SU-DHL-6 (cell line): Measurements from ENCODE around the gene AOX1.

ENCODE experiments used
- H2AFZ ChIP-seq: fragments of 200-600 bp; sonication (generic); 2 replicates; pipeline ENCODE4 v1.6.1; 2014; ENCODE audit warnings: low read depth, mild to moderate bottlenecking, moderate library complexity, mixed read lengths, antibody characterized with exemption, low read length; ENCODE audit not compliant: severe bottlenecking
- H3F3A ChIP-seq: fragments of 200-600 bp; shearing (Covaris generic); 2 replicates; pipeline ENCODE4 v1.6.0; 2016; ENCODE audit warnings: antibody characterized with exemption, mild to moderate bottlenecking; ENCODE audit not compliant: insufficient read depth
- H3K27ac ChIP-seq: fragments of 200-600 bp; sonication (generic); 2 replicates; pipeline ENCODE4 v1.5.1; 2016; ENCODE audit warnings: low read depth, mild to moderate bottlenecking, low read length, moderate library complexity, mixed read lengths
- H3K27me3 ChIP-seq: fragments of 200-600 bp; sonication (generic), shearing (Covaris generic); 2 replicates; pipeline ENCODE4 v1.6.0; 2014; ENCODE audit warnings: mild to moderate bottlenecking, low read length
- H3K36me3 ChIP-seq: fragments of 200-600 bp; sonication (generic); 2 replicates; pipeline ENCODE4 v1.6.1; 2014; ENCODE audit warnings: mild to moderate bottlenecking, low read length, mixed read lengths
- H3K4me2 ChIP-seq: fragments of 300-600, 200-600 bp; shearing (Covaris generic), sonication (generic); 2 replicates; pipeline ENCODE4 v1.6.0; 2014; ENCODE audit warnings: low read length, low read depth, mild to moderate bottlenecking; ENCODE audit not compliant: poor library complexity, severe bottlenecking
- H3K4me3 ChIP-seq: fragments of 200-600 bp; sonication (generic); 2 replicates; pipeline ENCODE4 v1.5.1; 2014; ENCODE audit warnings: antibody characterized with exemption, low read length, mild to moderate bottlenecking, mixed read lengths; ENCODE audit not compliant: insufficient read depth, poor library complexity, severe bottlenecking
- H3K79me2 ChIP-seq: fragments of 200-600 bp; sonication (generic); 2 replicates; pipeline ENCODE4 v1.6.1; 2014; ENCODE audit warnings: mild to moderate bottlenecking, low read length, moderate library complexity; ENCODE audit not compliant: insufficient read depth
- H3K9ac ChIP-seq: fragments of 200-600 bp; sonication (generic); 2 replicates; pipeline ENCODE4 v1.7.0; 2014; ENCODE audit warnings: mild to moderate bottlenecking, low read length
- H3K9me2 ChIP-seq: fragments of 200-600 bp; sonication (generic); replicated peaks from 2 replicates; pipeline ENCODE4 v1.6.1; 2014; ENCODE audit warnings: low read length; ENCODE audit not compliant: insufficient read depth
- H3K9me3 ChIP-seq: fragments of 200-600 bp; sonication (generic); 2 replicates; pipeline ENCODE4 v1.6.1; 2014; ENCODE audit warnings: low read length, mixed read lengths; ENCODE audit not compliant: insufficient read depth
- H4K20me1 ChIP-seq: fragments of 200-600 bp; sonication (generic); 2 replicates; pipeline ENCODE4 v1.6.1; 2014; ENCODE audit warnings: low read depth, mild to moderate bottlenecking, antibody characterized with exemption, low read length, moderate library complexity, mixed read lengths
- CTCF ChIP-seq: fragments of 200-600 bp; sonication (generic); IDR thresholded peaks from one replicate; pipeline ENCODE4 v1.5.1; 2017; ENCODE audit warnings: antibody characterized with exemption, mild to moderate bottlenecking, low read length, moderate library complexity; ENCODE audit not compliant: insufficient read depth, poor library complexity, severe bottlenecking
- EZH2phosphoT487 ChIP-seq: fragments of 200-600 bp; sonication (generic), shearing (Covaris generic); conservative IDR thresholded peaks from 2 replicates; pipeline ENCODE4 v1.6.1; 2018; ENCODE audit warnings: mild to moderate bottlenecking, antibody characterized with exemption, low read length, moderate library complexity, mixed read lengths

The AOX1 gene

GRCh38 chr2:200591308-200591707 is 5.5 kb downstream of the AOX1 start:
- Histone ChIP-seq H3K79me2 (no peaks in the 10 kb centered on the region), H3K9me3 (no peaks in the 10 kb centered on the region), H3K27ac (no peak overlapping the region), H2AFZ (no peak overlapping the region), H3F3A (no peaks in the 10 kb centered on the region), H3K4me2 (no peak overlapping the region), H3K9me2 (no peaks in the 10 kb centered on the region), H3K36me3 (no peaks in the 10 kb centered on the region), H3K4me3 (no peak overlapping the region), H4K20me1 (no peaks in the 10 kb centered on the region), H3K27me3 (no peaks in the 10 kb centered on the region), H3K9ac (no peak overlapping the region)
- TF ChIP-seq CTCF: no peak
- TF ChIP-seq EZH2phosphoT487: no peak

- no peak overlapping the region for H2AFZ ChIP-seq
- H3K9ac ChIP-seq: no peak overlapping the region
- no peak overlapping the region for H3K27ac ChIP-seq
- H3K4me2 ChIP-seq: no peak overlapping the region
- H3K9me2 ChIP-seq: no peaks in the 10 kb centered on the region
- H4K20me1 ChIP-seq: no peaks in the 10 kb centered on the region
- H3K4me3 ChIP-seq: no peak overlapping the region
- TF ChIP-seq EZH2phosphoT487 (no peak), CTCF (no peak)
- no peaks in the 10 kb centered on the region for H3K79me2 ChIP-seq
- H3F3A ChIP-seq: no peaks in the 10 kb centered on the region
- H3K36me3 ChIP-seq: no peaks in the 10 kb centered on the region
- no peaks in the 10 kb centered on the region for H3K27me3 ChIP-seq
- no peaks in the 10 kb centered on the region for H3K9me3 ChIP-seq
Observed at GRCh38 chr2:200592406-200593075, 6.7 kb downstream of the AOX1 start.

GRCh38 chr2:200593905-200594304 is 8.1 kb downstream of the AOX1 start:
- Histone ChIP-seq H4K20me1 (no peaks in the 10 kb centered on the region), H3K4me2 (no peak overlapping the region), H3K9me2 (no peaks in the 10 kb centered on the region), H3K27me3 (no peaks in the 10 kb centered on the region), H3F3A (no peaks in the 10 kb centered on the region), H3K27ac (no peak overlapping the region), H3K4me3 (no peak overlapping the region), H3K9ac (no peak overlapping the region), H2AFZ (no peak overlapping the region), H3K36me3 (no peaks in the 10 kb centered on the region), H3K9me3 (no peaks in the 10 kb centered on the region), H3K79me2 (no peaks in the 10 kb centered on the region)
- TF ChIP-seq EZH2phosphoT487 (no peak), CTCF (no peak)
